K562 (cell line): ENCODE results near the gene GPC1. TPM values are rescaled to one million over a fixed set of nuclear protein-coding genes. Genes with fewer than 3 reads are reported as not detected.

Source experiments
- ATAC-seq: fragments of 200-7000 bp; cut with Tn5 transposase; 3 replicates; pipeline ENCODE4 v1.9.1; 2020; ENCODE audit warnings: moderate library complexity
- BruUV-seq: library from RNA; stranded (reverse); fragments of 400-500 nt; replicated peaks from 2 replicates; lab custom pipeline; 2021; lab: Mats Ljungman, UMichigan
- CTCF ChIA-PET: fragments of 300-600 bp; formaldehyde crosslinking; extraction: SDS; loops from one replicate; lab custom pipeline; 2021; ENCODE audit warnings: low intra/inter-chr PET ratio; lab: Yijun Ruan, JAX
- POLR2A ChIA-PET: fragments of 300-600, 350-650 bp; sonication (Branson Sonifier 250); formaldehyde crosslinking; extraction: SDS; loops from one replicate; lab custom pipeline; 2021; ENCODE audit warnings: antibody characterized with exemption, inconsistent platforms; lab: Yijun Ruan, JAX
- DNase-seq, 4 experiments: peaks; one replicate each; pipeline versions ENCODE4 v3.0.0 to v3.0.0-alpha.2; 2011 to 2018; ENCODE audit warnings: low spot score in 3 of 4, mixed read lengths in 3 of 4; ENCODE audit errors: extremely low read depth in 1 of 4
- FAIRE-seq: peaks from 2 replicates; lab custom pipeline; 2011; peaks lifted over from hg19 to GRCh38; lab: Jason Lieb, UNC
- H2AFZ ChIP-seq: 2 replicates; pipeline ENCODE4 v1.6.0; 2011; ENCODE audit warnings: low read depth, low read length, control low read depth, inconsistent platforms
- H3K27ac ChIP-seq: fragments of 200-600 bp; 3 replicates; pipeline ENCODE4 v1.8.0; 2011; ENCODE audit warnings: low read depth, mild to moderate bottlenecking, control low read depth, inconsistent platforms, low read length, moderate library complexity, mixed read lengths; ENCODE audit errors: extremely low read depth
- H3K27me3 ChIP-seq, 2 experiments: fragments of 300-600 bp in 1 of 2; 2 replicates in 1 of 2; 3 replicates in 1 of 2; pipeline versions ENCODE4 v1.6.0 to v1.8.0; 2011; ENCODE audit warnings: inconsistent platforms in 2 of 2, low read length in 2 of 2, mild to moderate bottlenecking in 1 of 2, mixed read lengths in 1 of 2, moderate library complexity in 1 of 2; ENCODE audit not compliant: control insufficient read depth in 2 of 2, insufficient read depth in 2 of 2
- H3K36me3 ChIP-seq: fragments of 300-600 bp; 3 replicates; pipeline ENCODE4 v1.8.0; 2011; ENCODE audit warnings: mild to moderate bottlenecking, low read length, inconsistent platforms; ENCODE audit not compliant: control insufficient read depth, insufficient read depth
- H3K4me1 ChIP-seq, 2 experiments: fragments of 200-600 bp in 1 of 2; replicated peaks in 1 of 2; 2 replicates in 1 of 2; 3 replicates in 1 of 2; pipeline versions ENCODE4 v1.5.1 to v1.8.0; 2011; ENCODE audit warnings: inconsistent platforms in 2 of 2, low read length in 2 of 2, mild to moderate bottlenecking in 1 of 2, mixed read lengths in 1 of 2, moderate library complexity in 1 of 2; ENCODE audit not compliant: control insufficient read depth in 2 of 2, insufficient read depth in 2 of 2
- H3K4me2 ChIP-seq: 2 replicates; pipeline ENCODE4 v1.6.1; 2011; ENCODE audit warnings: low read length, control low read depth, inconsistent platforms, mixed read lengths; ENCODE audit not compliant: insufficient read depth
- H3K4me3 ChIP-seq: fragments of 200-600 bp; sonication (generic), shearing (Covaris generic); 2 replicates; pipeline ENCODE4 v1.5.1; 2016; ENCODE audit warnings: control low read depth, inconsistent platforms
- H3K79me2 ChIP-seq: fragments of 200-600 bp; 3 replicates; pipeline ENCODE4 v1.8.0; 2011; ENCODE audit warnings: low read length, inconsistent platforms; ENCODE audit not compliant: control insufficient read depth, insufficient read depth
- H3K9ac ChIP-seq, 2 experiments: 2 replicates each; pipeline versions ENCODE4 v1.6.0 to v1.6.1; 2011; ENCODE audit warnings: low read depth in 2 of 2, low read length in 2 of 2, control low read depth in 1 of 2, inconsistent platforms in 1 of 2, mild to moderate bottlenecking in 1 of 2, mixed read lengths in 1 of 2; ENCODE audit not compliant: insufficient read depth in 1 of 2
- H3K9me1 ChIP-seq: one replicate; pipeline ENCODE4 v1.6.0; 2011; ENCODE audit warnings: inconsistent platforms, mild to moderate bottlenecking, low read length, moderate library complexity; ENCODE audit not compliant: control insufficient read depth, insufficient read depth
- H3K9me3 ChIP-seq: replicated peaks from 2 replicates; pipeline ENCODE4 v1.5.1; 2011; ENCODE audit warnings: low read depth, low read length, inconsistent platforms; ENCODE audit not compliant: control insufficient read depth, insufficient read depth
- H4K20me1 ChIP-seq: replicated peaks from 2 replicates; pipeline ENCODE4 v1.6.1; 2011; ENCODE audit warnings: low read length, inconsistent platforms, mixed read lengths; ENCODE audit not compliant: control insufficient read depth, insufficient read depth
- HINFP ChIP-seq: fragments of 450-650 bp; conservative IDR thresholded peaks from 2 replicates; pipeline ENCODE4 v1.6.1; 2016; ENCODE audit warnings: missing genetic modification characterization, low read depth, mild to moderate bottlenecking, control low read depth, missing compliant biosample characterization
- HOXB6 ChIP-seq: fragments of 250-450 bp; sonication (Bioruptor Pico); IDR thresholded peaks from 2 replicates; pipeline ENCODE4 v1.5.1; 2022; ENCODE audit warnings: mild to moderate bottlenecking, borderline replicate concordance
- RAD21 ChIP-seq, 2 experiments: fragments of 250-450 bp in 1 of 2; fragments of 450-650 bp in 1 of 2; sonication (Bioruptor Pico) in 1 of 2; formaldehyde crosslinking in 1 of 2; IDR thresholded peaks in 1 of 2; conservative IDR thresholded peaks in 1 of 2; 2 replicates each; pipeline versions ENCODE4 v1.4.0 to v1.8.0; 2020 to 2022; ENCODE audit warnings: mild to moderate bottlenecking in 2 of 2, moderate library complexity in 1 of 2
- RBM14 ChIP-seq: fragments of 200-400 bp; formaldehyde crosslinking; IDR thresholded peaks from 2 replicates; pipeline ENCODE4 v1.6.1; 2018; ENCODE audit warnings: low read depth, mild to moderate bottlenecking, low read length, moderate library complexity, borderline replicate concordance; ENCODE audit not compliant: insufficient read depth
- RHOXF2B ChIP-seq: fragments of 250-450 bp; sonication (Bioruptor Pico); conservative IDR thresholded peaks from 2 replicates; pipeline ENCODE4 v1.5.1; 2021
- TCF15 ChIP-seq: fragments of 250-450 bp; sonication (Bioruptor Pico); IDR thresholded peaks from 2 replicates; pipeline ENCODE4 v1.8.0; 2022; ENCODE audit warnings: moderate library complexity, mild to moderate bottlenecking, inconsistent platforms
- UBTF ChIP-seq, 2 experiments: IDR thresholded peaks; 2 replicates each; pipeline ENCODE4 v1.6.1; 2012; ENCODE audit warnings: improper control_type of control experiment in 2 of 2, low read depth in 2 of 2, low read length in 2 of 2, borderline replicate concordance in 1 of 2
- ZNF12 ChIP-seq: sonication (generic); formaldehyde crosslinking; IDR thresholded peaks from 2 replicates; pipeline ENCODE4 v1.4.0; 2020; ENCODE audit warnings: mild to moderate bottlenecking, missing genetic modification reagents
- ZNF184 ChIP-seq: sonication (generic); formaldehyde crosslinking; IDR thresholded peaks from 2 replicates; pipeline ENCODE4 v1.5.0; 2020; ENCODE audit warnings: missing genetic modification reagents
- WGBS: fragments of 100-300 bp; shearing (Covaris generic); methylation state at CpG from one replicate; pipeline ENCODE4 v1.1.6; 2016; ENCODE audit warnings: low coverage, mixed read lengths; ENCODE audit not compliant: insufficient coverage; ENCODE audit errors: missing lambda C conversion rate; 5-methylcytosine and 5-hydroxymethylcytosine counted together
- in situ Hi-C: fragments of 300-500 bp; cut with MboI; formaldehyde crosslinking; loops from 4 replicates; pipeline ENCODE4 v1.15.0; 2018; ENCODE audit warnings: inconsistent platforms, mixed read lengths
- intact Hi-C: fragments of 100-400 bp; cut with micrococcal nuclease; formaldehyde crosslinking; loops from 2 replicates; pipeline ENCODE4 v1.14.2; 2022
- polyA plus RNA-seq, 8 experiments: library from polyadenylated mRNA; depleted of rRNA in 4 of 8; stranded (reverse) in 5 of 8; unstranded in 3 of 8; fragments of >200 nt; fragmentation: Nextera tagmentation in 2 of 8; fragmentation: Illumina TruSeq in 1 of 8; extraction: Ambion mirVana in 2 of 8; extraction: Trizol in 1 of 8; gene quantifications; 2 replicates each; pipeline versions ENCODE4 v1.2.1 to v1.2.3, GENCODE V29; 2011 to 2014; ENCODE audit warnings: inconsistent platforms in 1 of 8, missing spikeins in 1 of 8
- total RNA-seq, 7 experiments: library from RNA; depleted of rRNA in 6 of 7; stranded (reverse); fragments of >200 nt in 6 of 7; fragmentation: Illumina TruSeq in 2 of 7; extraction: Trizol in 2 of 7; gene quantifications; 2 replicates each; pipeline versions ENCODE4 v1.2.1 to v1.2.3, GENCODE V29; 2011 to 2021; ENCODE audit warnings: low replicate concordance in 1 of 7

The GPC1 gene
- total and polyA plus RNA-seq, 9 of the 15 experiments (the other 6 are each of a cell fraction or from before 2014, with no cell fraction given) = 0.07 to 0.82 (median 0.14) TPM; not detected in 3

GRCh38 chr2:240453461-240454105, 18.1 kb downstream of the GPC1 start (continued):
- no peak for TF ChIP-seq ZNF12

- ATAC-seq (no peak), FAIRE-seq (no peak), DNase-seq (no peak)
- 17% methylated on average over 19 of the region's 35 CpGs for WGBS
- Histone ChIP-seq H3K9ac (no peak overlapping the region), H2AFZ (no peak overlapping the region), H3K27me3 (peaks cover 0 to 67% of the 10 kb centered on the region in 2 experiments; a peak in 3 of 5 replicates), H3K9me1 (no peaks in the 10 kb centered on the region), H3K9me3 (no peaks in the 10 kb centered on the region), H3K4me2 (no peak overlapping the region), H4K20me1 (peaks cover 5% of the 10 kb centered on the region; the same call in 1 of the 2 replicates), H3K79me2 (no peaks in the 10 kb centered on the region), H3K4me3 (no peak overlapping the region), H3K4me1 (peaks cover 0 to 50% of the 10 kb centered on the region in 2 experiments; a peak in 2 of 5 replicates), H3K27ac (no peak overlapping the region), H3K36me3 (no peaks in the 10 kb centered on the region)
- CTCF ChIA-PET = no interaction called here
- TF ChIP-seq RBM14 (no peak), UBTF (IDR thresholded peaks at IDR 0.05; ENCODE audit: borderline replicate concordance in 1 of 2, low read depth in 2 of 2, low read length in 2 of 2) (0 out of 4 replicates have a peak, but pooled peaks of 1 of the 2 experiments have one; percentile 14), HOXB6 (CRISPR knock-in tag) (no peak), ZNF184 (CRISPR knock-in tag) (no peak), RAD21 (CRISPR knock-in tag; conservative IDR thresholded peaks at IDR 0.05 in 1 of 2, IDR thresholded peaks at IDR 0.05 in 1 of 2) (no peak), TCF15 (CRISPR knock-in tag) (no peak), HINFP (no peak), RHOXF2B (CRISPR knock-in tag) (no peak)
- in situ Hi-C loops (no loop called here), intact Hi-C loops (no loop called here)
- BruUV-seq = no TSS peak
- POLR2A ChIA-PET = interaction anchor here (0.5 to 0.9 kb wide), 2 partner anchors 12 to 398 kb away, joined by 3 read pairs; no protein-coding TSS in a partner anchor
These were observed 18.8 kb downstream of the GPC1 start for GRCh38 chr2:240454106-240454901.
